ENCODE measurements around the gene TSPAN18. TPM values are rescaled to one million over a fixed set of nuclear protein-coding genes. Genes with fewer than 3 reads are reported as not detected.

TSPAN18 gene
- polyA plus RNA-seq, 1 of the 3 experiments (the other 2 are of a cell fraction): 0.72 TPM

DNA sequence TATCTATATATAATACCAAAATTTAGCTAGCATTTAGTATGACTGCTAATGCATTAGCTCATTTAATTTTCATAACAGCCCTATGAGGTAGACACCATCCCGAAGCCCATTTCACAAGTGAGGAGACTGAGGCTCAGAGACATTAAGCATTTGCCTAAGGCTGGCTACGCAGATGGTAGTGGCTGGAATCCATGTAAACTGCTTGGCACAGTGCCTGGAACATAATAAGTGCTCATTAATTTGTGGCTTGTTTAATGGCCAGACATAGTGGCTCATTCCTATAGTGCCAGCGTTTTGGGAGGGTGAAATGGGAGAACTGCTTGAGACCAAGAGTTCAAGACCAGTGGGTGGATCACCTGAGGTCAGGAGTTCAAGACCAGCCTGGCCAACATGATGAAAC, 241.7 kb downstream of the TSPAN18 start:
- POLR2A ChIA-PET: no interaction called here

DNA sequence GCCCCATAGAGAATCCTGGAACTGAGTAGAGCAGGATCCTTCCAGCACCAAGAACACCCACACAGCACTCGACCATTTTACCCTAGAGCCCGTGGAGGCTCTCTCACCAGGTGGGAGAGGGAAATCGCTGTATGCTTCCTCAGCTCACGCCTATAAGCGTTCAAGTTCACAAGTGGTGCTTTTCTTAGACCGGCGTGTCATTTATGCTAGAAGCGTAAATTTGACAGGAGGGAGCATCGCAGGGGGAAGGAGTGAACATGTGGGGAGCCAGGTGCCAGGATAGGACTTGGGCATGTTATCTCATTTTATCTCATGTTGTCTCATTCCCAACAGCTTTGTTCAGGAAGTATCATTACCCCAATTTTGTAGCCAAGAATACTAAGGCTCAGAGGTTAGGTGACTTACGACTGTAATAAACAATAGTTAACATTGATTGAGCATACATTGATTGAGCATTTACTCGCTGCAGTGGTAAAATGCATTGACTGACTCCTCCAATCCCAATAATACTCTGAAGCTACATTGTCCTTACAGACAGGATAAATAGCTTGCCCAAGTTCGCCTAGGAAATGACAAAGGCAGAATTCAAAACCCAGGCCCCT, 243.0 kb downstream of the TSPAN18 start:
- no peak overlapping the region for H3K27ac ChIP-seq (ENCODE audit: low read depth in 2 of 2, low read length in 1 of 2)
- CTCF ChIA-PET: interaction anchor here (0.6 to 2.0 kb wide), 5 partner anchors 21 to 133 kb away, joined by 3 to 7 read pairs (median 4); no protein-coding TSS in a partner anchor
- no peak for TF ChIP-seq NFIC (IDR thresholded peaks at IDR 0.05; ENCODE audit: borderline replicate concordance)
- TF ChIP-seq YY1 (IDR thresholded peaks at IDR 0.05; ENCODE audit: low read depth): no peak
- no peak for TF ChIP-seq GABPA (IDR thresholded peaks at IDR 0.05; ENCODE audit: low read depth)
- no peak for TF ChIP-seq FOXJ3 (CRISPR knock-in tag; IDR thresholded peaks at IDR 0.05)
- TF ChIP-seq, protein P1, sequence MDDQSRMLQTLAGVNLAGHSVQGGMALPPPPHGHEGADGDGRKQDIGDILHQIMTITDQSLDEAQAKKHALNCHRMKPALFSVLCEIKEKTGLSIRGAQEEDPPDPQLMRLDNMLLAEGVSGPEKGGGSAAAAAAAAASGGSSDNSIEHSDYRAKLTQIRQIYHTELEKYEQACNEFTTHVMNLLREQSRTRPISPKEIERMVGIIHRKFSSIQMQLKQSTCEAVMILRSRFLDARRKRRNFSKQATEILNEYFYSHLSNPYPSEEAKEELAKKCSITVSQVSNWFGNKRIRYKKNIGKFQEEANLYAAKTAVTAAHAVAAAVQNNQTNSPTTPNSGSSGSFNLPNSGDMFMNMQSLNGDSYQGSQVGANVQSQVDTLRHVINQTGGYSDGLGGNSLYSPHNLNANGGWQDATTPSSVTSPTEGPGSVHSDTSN (IDR thresholded peaks at IDR 0.05): no peak
- TF ChIP-seq GATA2 (CRISPR knock-in tag; IDR thresholded peaks at IDR 0.05): no peak
- TF ChIP-seq MXI1 (IDR thresholded peaks at IDR 0.05; ENCODE audit: low read depth, low read length): no peak
- no peak for TF ChIP-seq TCF12 (IDR thresholded peaks at IDR 0.05)
- TF ChIP-seq MEF2A (IDR thresholded peaks at IDR 0.05; ENCODE audit: borderline replicate concordance, low read depth): no peak
- no peak for TF ChIP-seq TAF1 (IDR thresholded peaks at IDR 0.05; ENCODE audit: borderline replicate concordance, low read depth, low read length)
- TF ChIP-seq, protein P2, sequence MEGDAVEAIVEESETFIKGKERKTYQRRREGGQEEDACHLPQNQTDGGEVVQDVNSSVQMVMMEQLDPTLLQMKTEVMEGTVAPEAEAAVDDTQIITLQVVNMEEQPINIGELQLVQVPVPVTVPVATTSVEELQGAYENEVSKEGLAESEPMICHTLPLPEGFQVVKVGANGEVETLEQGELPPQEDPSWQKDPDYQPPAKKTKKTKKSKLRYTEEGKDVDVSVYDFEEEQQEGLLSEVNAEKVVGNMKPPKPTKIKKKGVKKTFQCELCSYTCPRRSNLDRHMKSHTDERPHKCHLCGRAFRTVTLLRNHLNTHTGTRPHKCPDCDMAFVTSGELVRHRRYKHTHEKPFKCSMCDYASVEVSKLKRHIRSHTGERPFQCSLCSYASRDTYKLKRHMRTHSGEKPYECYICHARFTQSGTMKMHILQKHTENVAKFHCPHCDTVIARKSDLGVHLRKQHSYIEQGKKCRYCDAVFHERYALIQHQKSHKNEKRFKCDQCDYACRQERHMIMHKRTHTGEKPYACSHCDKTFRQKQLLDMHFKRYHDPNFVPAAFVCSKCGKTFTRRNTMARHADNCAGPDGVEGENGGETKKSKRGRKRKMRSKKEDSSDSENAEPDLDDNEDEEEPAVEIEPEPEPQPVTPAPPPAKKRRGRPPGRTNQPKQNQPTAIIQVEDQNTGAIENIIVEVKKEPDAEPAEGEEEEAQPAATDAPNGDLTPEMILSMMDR (IDR thresholded peaks at IDR 0.05): no peak
- no peak for TF ChIP-seq CHD2 (IDR thresholded peaks at IDR 0.05; ENCODE audit: low read length, partially characterized antibody)
- TF ChIP-seq, protein P3, sequence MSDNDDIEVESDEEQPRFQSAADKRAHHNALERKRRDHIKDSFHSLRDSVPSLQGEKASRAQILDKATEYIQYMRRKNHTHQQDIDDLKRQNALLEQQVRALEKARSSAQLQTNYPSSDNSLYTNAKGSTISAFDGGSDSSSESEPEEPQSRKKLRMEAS (IDR thresholded peaks at IDR 0.05; ENCODE audit: low read depth): no peak
- TF ChIP-seq RAD21 (IDR thresholded peaks at IDR 0.05; ENCODE audit: low read length): no peak
- TF ChIP-seq, protein P4, sequence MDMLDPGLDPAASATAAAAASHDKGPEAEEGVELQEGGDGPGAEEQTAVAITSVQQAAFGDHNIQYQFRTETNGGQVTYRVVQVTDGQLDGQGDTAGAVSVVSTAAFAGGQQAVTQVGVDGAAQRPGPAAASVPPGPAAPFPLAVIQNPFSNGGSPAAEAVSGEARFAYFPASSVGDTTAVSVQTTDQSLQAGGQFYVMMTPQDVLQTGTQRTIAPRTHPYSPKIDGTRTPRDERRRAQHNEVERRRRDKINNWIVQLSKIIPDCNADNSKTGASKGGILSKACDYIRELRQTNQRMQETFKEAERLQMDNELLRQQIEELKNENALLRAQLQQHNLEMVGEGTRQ (IDR thresholded peaks at IDR 0.05; ENCODE audit: borderline replicate concordance, low read depth, low read length): no peak
- TF ChIP-seq RCOR1 (IDR thresholded peaks at IDR 0.05; ENCODE audit: low read length): no peak
- no peak for TF ChIP-seq RXRA (IDR thresholded peaks at IDR 0.05; ENCODE audit: borderline replicate concordance, low read depth)

More for the DNA sequence above, 241.7 kb downstream of the TSPAN18 start:
- H3K9ac ChIP-seq: no peak overlapping the region
- no peak for DNase-seq
- no peak overlapping the region for H3K27ac ChIP-seq (ENCODE audit: low read depth in 2 of 2, low read length in 1 of 2)
- H4K20me1 ChIP-seq (ENCODE audit: insufficient read depth): no peaks in the 10 kb centered on the region
- H3F3A ChIP-seq (replicated peaks; ENCODE audit: insufficient read depth): no peaks in the 10 kb centered on the region
- H3K79me2 ChIP-seq (ENCODE audit: insufficient read depth): no peaks in the 10 kb centered on the region
- H3K36me3 ChIP-seq (replicated peaks in 1 of 2; ENCODE audit: control insufficient read depth in 1 of 2, insufficient read depth in 2 of 2, low read length in 1 of 2): no peaks in the 10 kb centered on the region
- no peaks in the 10 kb centered on the region for H3K9me2 ChIP-seq
- H3K4me1 ChIP-seq (ENCODE audit: control insufficient read depth in 1 of 2, insufficient read depth in 2 of 2, low read depth in 1 of 2, low read length in 1 of 2): no peaks in the 10 kb centered on the region; a peak in 1 of 4 replicates
- H3K27me3 ChIP-seq (ENCODE audit: insufficient read depth): peaks cover 6% of the 10 kb centered on the region; the same call in 1 of the 2 replicates
- no peak overlapping the region for H2AFZ ChIP-seq (ENCODE audit: low read depth)
- H3K4me3 ChIP-seq (ENCODE audit: low read depth in 2 of 2, low read length in 1 of 2): no peak overlapping the region
- CTCF ChIA-PET: interaction anchor here (1.1 to 1.3 kb wide), 3 partner anchors 11 to 142 kb away, joined by 3 to 7 read pairs (median 3); no protein-coding TSS in a partner anchor
- WGBS (ENCODE audit: low lambda C conversion rate): 31% methylated on average over 3 of the region's 3 CpGs
- H3K4me2 ChIP-seq: no peak overlapping the region
- no peak for TF ChIP-seq FOXJ3 (CRISPR knock-in tag; IDR thresholded peaks at IDR 0.05)
- TF ChIP-seq, protein P1 (IDR thresholded peaks at IDR 0.05): no peak
- TF ChIP-seq ELF1 (IDR thresholded peaks at IDR 0.05): no peak
- TF ChIP-seq RCOR1 (IDR thresholded peaks at IDR 0.05; ENCODE audit: low read length): no peak; the same call in 1 of the 2 replicates
- no peaks in the 10 kb centered on the region for H3K9me3 ChIP-seq

More for the DNA sequence above, 243.0 kb downstream of the TSPAN18 start:
- Histone ChIP-seq H3K4me2 (no peak overlapping the region), H3K36me3 (replicated peaks in 1 of 2; ENCODE audit: control insufficient read depth in 1 of 2, insufficient read depth in 2 of 2, low read length in 1 of 2) (no peaks in the 10 kb centered on the region), H3K9me3 (no peaks in the 10 kb centered on the region), H4K20me1 (ENCODE audit: insufficient read depth) (no peaks in the 10 kb centered on the region), H3K4me1 (ENCODE audit: control insufficient read depth in 1 of 2, insufficient read depth in 2 of 2, low read depth in 1 of 2, low read length in 1 of 2) (no peaks in the 10 kb centered on the region; a peak in 1 of 4 replicates), H3K9me2 (no peaks in the 10 kb centered on the region), H3K9ac (no peak overlapping the region), H3F3A (replicated peaks; ENCODE audit: insufficient read depth) (no peaks in the 10 kb centered on the region), H3K27me3 (ENCODE audit: insufficient read depth) (peaks cover 6% of the 10 kb centered on the region; the same call in 1 of the 2 replicates), H3K79me2 (ENCODE audit: insufficient read depth) (no peaks in the 10 kb centered on the region), H2AFZ (ENCODE audit: low read depth) (no peak overlapping the region), H3K4me3 (ENCODE audit: low read depth in 2 of 2, low read length in 1 of 2) (no peak overlapping the region)
- 77% methylated on average over 12 of the region's 12 CpGs for whole genome bisulfite sequencing (ENCODE audit: low lambda C conversion rate)
- DNase-seq: no peak
- POLR2A ChIA-PET: no interaction called here
